ENCODE measurements around the gene SPSB2. TPM values are rescaled to one million over a fixed set of nuclear protein-coding genes. Genes with fewer than 3 reads are reported as not detected.
"Not testable (repeated sequence)": the region's sequence is repeated elsewhere in the genome, so short reads cannot be mapped to it uniquely, and the experiment has no call there.

SPSB2 gene
- total RNA-seq, 1 experiment from 2014 or later: 3.7 TPM

DNA sequence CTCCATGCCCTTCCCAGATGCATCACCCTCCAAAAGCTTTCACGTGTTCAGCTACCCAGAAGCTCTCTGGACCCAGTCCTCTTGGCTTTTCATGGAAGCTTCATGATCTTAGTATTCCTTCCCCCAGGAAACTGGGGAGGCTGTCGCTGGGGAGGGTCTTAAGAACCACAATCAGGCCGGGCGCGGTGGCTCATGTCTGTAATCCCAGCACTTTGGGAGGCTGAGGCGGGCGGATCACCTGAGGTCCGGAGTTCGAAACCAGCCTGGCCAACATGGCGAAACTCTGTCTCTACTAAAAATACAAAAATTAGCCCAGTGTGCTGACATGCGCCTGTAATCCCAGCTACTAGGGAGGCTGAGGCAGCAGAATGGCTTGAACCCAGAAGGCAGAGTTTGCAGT lies 35.0 kb upstream of the SPSB2 start:
- Histone ChIP-seq H3K4me1 (peaks cover 10% of the 10 kb centered on the region; the same call in 1 of the 2 replicates), H3K27me3 (peaks cover 16% of the 10 kb centered on the region; the same call in 1 of the 2 replicates)
- not testable (repeated sequence) for H3K9me3 ChIP-seq (replicated peaks); H3K36me3 ChIP-seq; DNase-seq; H3K4me3 ChIP-seq; H3K27ac ChIP-seq

DNA sequence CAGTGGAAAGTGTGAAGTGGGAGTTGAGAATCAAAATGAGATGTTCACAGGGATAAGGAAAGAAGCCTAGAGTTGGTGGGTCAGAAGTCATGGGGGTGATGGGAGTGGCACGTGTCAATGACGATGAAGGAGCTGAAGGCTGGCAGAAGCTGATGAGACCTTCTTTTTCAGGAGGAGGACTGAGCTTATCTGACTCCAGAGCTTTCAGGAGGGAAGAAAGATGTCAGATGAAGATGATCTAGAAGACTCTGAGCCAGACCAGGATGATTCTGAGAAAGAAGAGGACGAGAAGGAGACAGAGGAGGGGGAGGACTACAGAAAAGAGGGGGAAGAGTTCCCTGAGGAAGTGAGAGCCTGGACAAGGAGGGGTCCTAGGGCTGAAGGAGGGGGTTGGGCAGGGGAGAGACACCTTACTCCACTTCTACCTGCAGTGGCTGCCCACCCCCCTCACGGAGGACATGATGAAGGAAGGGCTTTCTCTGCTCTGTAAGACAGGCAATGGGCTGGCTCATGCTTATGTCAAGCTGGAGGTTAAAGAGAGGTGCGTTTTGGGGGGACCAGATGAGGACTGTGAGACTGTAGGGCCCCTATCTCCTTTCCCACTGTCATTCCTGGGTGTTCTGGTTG lies 32.4 kb upstream of the SPSB2 start:
- DNase-seq: no peak
- H3K4me1 ChIP-seq: peaks cover 10% of the 10 kb centered on the region; the same call in 1 of the 2 replicates
- no peaks in the 10 kb centered on the region for H3K36me3 ChIP-seq
- no peak overlapping the region for H3K4me3 ChIP-seq
- H3K27ac ChIP-seq: no peak overlapping the region
- 0 out of 2 replicates have a peak, but pooled peaks cover 4% of the 10 kb centered on the region for H3K27me3 ChIP-seq
- no peaks in the 10 kb centered on the region for H3K9me3 ChIP-seq (replicated peaks)

DNA sequence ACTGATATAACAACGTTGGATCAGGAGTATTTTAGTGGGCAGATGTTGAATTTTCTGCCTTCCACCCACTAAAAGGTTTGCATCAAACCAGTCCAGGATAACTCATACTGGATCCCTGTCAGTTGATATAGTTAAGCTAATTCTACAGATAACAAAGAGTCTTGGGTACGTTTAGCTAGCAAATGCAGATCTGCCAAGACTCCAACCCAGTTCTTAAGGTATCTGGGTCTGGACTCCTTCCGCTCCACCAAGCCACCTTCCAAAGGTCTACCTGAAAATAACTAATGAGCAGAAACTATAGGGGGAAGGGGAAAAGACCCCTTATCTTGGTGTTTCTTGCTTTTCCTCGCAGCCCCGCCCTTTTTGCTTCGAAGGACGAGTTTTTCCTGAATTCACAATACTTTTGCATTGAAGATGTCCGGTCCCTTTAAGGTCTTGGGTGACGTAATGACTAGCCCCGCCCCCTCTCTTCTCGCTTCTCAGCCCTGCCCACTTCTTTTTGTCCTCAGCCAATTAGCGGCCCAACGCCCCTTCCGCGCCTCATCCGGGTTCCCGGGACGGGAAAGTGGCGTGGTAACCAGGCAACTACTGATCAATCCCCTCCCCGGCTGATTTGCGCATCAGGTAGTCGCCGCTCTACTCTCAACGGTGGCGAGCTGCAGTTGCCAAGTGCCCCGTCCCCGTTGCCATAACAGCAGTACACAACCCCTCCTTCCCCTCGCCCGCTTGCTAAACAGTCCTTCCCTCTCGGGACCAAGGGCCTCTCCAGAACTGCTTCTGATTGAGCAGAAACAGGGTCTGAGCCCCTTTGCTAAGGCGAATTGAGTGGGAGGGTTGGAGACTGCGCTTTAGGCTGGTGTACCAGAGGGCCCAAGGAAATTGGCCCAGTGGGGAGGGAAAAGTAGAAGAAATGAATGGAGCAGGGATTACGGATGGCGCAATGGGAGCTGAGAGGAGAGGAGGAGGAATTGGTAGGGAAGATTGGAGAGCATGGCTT lies 31.5 kb upstream of the SPSB2 start, which contains the start of gene LRRC23:
LRRC23 (plus strand) TSS at position 543 of the 997 bp plus-strand sequence. CDS start 812 bp downstream, outside the sequence.
- no peaks in the 10 kb centered on the region for H3K36me3 ChIP-seq
- H3K9me3 ChIP-seq (replicated peaks): no peaks in the 10 kb centered on the region
- H3K27ac ChIP-seq: no peak within 1 kb of the TSS
- H3K27me3 ChIP-seq: 0 out of 2 replicates have a peak, but pooled peaks cover under 1% of the 10 kb centered on the region
- peak; percentile 94 to 97 for DNase-seq
- peaks cover 10% of the 10 kb centered on the region; the same call in 1 of the 2 replicates for H3K4me1 ChIP-seq
- H3K4me3 ChIP-seq: peak within 1 kb of the TSS; percentile 60

DNA sequence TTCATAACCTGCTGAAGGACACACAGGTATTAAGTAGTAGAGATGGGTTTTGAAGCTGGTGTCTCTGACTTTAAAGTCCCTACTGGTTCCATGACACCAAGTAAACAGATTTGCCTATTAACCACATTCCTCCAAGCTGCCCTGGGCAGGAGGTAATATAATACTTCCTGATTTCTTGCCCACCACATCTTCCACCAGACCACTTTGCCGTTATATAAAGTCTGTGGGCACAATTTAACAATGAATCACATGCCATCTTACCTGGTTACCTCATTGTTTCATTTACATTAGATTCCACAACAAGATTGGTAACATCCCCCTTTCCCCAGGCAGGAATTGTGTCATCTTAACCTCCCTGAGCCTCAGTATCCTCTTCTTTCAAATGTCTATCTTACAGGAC lies 30.6 kb upstream of the SPSB2 start:
- peak overlapping the region; percentile 60; the same call in 1 of the 2 replicates for H3K4me3 ChIP-seq
- H3K27ac ChIP-seq: no peak overlapping the region
- no peaks in the 10 kb centered on the region for H3K9me3 ChIP-seq (replicated peaks)
- no peaks in the 10 kb centered on the region for H3K36me3 ChIP-seq
- peaks cover 10% of the 10 kb centered on the region; the same call in 1 of the 2 replicates for H3K4me1 ChIP-seq
- no peaks in the 10 kb centered on the region for H3K27me3 ChIP-seq
- no peak for DNase-seq

DNA sequence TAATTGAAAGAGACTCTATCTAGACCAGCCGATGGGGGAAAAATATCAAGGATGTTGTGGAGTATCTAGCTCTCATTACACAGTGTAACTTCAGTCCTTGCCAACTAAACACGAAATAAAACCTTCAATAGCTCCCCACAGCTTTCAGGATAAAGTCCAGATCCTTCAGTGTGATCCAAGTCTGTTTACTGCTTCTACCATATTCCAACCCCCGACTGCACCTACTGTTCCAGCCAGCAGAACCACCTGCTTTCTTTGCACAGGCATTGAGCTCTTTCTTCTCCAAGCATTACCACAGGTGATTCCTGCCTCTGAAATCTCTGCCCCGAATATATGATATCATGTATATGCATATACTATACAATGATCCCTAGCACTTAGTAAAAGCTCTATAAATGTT lies 29.3 kb upstream of the SPSB2 start:
- Histone ChIP-seq H3K27ac (no peak overlapping the region), H3K4me3 (no peak overlapping the region), H3K4me1 (peaks cover 10% of the 10 kb centered on the region; the same call in 1 of the 2 replicates), H3K27me3 (no peaks in the 10 kb centered on the region), H3K9me3 (replicated peaks) (no peaks in the 10 kb centered on the region), H3K36me3 (no peaks in the 10 kb centered on the region)
- no peak for DNase-seq

DNA sequence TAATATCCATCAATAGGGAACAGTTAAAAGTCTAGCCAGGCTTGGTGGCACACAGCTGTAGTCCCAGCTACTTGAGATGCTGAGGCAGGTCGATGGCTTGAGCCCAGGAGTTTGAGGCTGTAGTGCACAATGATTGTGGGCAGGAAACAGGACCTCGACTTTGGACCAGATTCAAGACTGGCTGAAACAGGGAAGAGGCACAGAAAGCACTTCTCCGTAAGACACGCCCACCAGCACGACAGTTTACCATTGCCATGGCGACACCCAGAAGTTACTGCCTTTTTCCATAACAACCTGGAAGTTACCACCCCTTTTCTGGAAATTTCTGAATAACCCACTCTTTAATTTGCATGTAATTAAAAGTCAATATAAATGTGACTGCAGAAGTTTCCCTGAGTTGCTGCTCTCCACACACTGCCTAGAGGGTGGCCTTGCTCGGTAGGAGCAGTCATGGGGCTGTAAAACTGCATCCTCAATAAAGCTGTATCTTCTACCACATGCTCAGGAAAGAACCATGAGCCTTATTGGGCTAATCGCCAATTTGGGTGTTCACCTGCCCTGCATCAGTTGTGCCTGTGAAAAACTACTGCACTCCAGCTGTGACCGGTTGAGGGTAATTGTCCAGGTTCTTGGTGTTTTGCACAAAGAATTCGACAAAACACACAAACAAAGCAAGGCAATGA lies 26.9 kb upstream of the SPSB2 start:
- DNase-seq: peak; percentile 38 to 54
- Histone ChIP-seq H3K27ac (no peak overlapping the region), H3K27me3 (no peaks in the 10 kb centered on the region), H3K4me1 (peaks cover 10% of the 10 kb centered on the region; the same call in 1 of the 2 replicates), H3K36me3 (no peaks in the 10 kb centered on the region), H3K4me3 (no peak overlapping the region), H3K9me3 (replicated peaks) (no peaks in the 10 kb centered on the region)

DNA sequence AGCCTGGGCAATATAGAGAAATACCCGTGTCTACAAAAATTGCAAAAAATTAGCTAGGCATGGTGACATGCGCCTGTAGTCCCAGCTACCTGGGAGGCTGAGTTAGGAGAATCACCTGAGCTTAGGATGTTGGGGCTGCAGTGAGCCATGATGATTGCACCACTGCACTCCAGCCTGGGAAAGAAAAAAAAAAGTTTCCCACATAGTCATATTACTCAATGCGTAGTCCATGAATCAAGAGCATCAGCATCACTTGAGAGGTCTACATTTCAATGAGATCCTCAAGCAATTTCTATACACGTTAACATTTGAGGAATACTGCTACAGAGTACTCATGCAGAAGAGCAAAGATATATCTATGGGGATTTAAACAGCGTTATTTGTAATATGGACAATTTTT lies 26.3 kb upstream of the SPSB2 start:
- DNase-seq: no peak
- H3K36me3 ChIP-seq: no peaks in the 10 kb centered on the region

DNA sequence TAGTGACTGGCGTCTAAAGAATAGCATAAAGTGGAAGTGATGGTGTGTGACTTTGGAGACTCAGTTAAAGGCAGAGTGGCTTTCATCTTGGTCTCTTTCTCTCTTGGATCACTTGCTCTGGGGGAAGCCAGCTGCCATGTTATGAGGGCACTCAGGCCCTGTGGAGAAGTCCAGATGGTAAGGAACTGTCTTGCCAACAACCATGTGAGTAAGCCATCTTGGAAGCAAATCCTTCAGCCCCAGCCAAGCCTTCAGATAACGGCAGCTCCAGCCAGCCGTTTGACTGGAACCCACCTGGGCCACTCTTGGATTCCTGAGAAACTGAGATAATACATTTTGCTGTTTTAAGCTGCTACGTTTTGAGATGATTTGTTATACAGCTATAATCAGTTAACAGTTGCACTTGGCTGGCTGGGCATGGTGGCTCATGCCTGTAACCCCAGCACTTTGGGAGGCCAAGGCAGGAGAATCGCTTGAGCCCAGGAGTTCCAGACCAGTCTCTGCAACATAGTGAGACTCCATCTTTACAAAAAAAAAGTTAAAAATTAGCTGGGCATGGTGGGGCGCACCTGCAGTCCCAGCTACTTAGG lies 23.8 kb upstream of the SPSB2 start:
- Histone ChIP-seq H3K27me3 (no peaks in the 10 kb centered on the region), H3K4me3 (no peak overlapping the region)

More for the DNA sequence above, 26.3 kb upstream of the SPSB2 start:
- no peak overlapping the region for H3K4me3 ChIP-seq
- H3K27me3 ChIP-seq: no peaks in the 10 kb centered on the region
- H3K9me3 ChIP-seq (replicated peaks): no peaks in the 10 kb centered on the region
- H3K4me1 ChIP-seq: peaks cover 10% of the 10 kb centered on the region; the same call in 1 of the 2 replicates
- no peak overlapping the region for H3K27ac ChIP-seq

DNA sequence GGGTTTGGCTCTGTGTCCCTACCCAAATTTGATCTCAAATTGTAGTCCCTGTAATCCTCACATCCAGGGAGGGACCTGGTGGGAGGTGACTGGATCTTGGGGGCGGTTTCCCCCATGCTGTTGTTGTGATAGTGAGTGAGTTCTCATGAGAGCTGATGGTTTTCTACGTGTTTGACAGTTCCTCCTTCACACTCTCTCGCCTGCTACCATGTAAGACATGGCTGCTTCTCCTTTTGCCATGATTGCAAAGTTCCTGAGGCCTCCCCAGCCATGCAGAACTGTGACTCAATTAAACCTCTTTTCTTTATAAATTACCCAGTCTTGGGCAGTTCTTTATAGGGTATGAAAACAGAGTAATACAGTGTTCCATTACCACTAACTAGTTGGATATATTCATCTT lies 21.2 kb upstream of the SPSB2 start:
- no peaks in the 10 kb centered on the region for H3K36me3 ChIP-seq
- DNase-seq: no peak
- H3K27me3 ChIP-seq: no peaks in the 10 kb centered on the region
- no peak overlapping the region for H3K4me3 ChIP-seq
- no peak overlapping the region for H3K27ac ChIP-seq
- no peaks in the 10 kb centered on the region for H3K9me3 ChIP-seq (replicated peaks)
- peaks cover 7% of the 10 kb centered on the region for H3K4me1 ChIP-seq

More for the DNA sequence above, 23.8 kb upstream of the SPSB2 start:
- H3K9me3 ChIP-seq (replicated peaks): no peaks in the 10 kb centered on the region
- H3K27ac ChIP-seq: no peak overlapping the region
- DNase-seq: no peak
- H3K4me1 ChIP-seq: no peaks in the 10 kb centered on the region
- no peaks in the 10 kb centered on the region for H3K36me3 ChIP-seq

DNA sequence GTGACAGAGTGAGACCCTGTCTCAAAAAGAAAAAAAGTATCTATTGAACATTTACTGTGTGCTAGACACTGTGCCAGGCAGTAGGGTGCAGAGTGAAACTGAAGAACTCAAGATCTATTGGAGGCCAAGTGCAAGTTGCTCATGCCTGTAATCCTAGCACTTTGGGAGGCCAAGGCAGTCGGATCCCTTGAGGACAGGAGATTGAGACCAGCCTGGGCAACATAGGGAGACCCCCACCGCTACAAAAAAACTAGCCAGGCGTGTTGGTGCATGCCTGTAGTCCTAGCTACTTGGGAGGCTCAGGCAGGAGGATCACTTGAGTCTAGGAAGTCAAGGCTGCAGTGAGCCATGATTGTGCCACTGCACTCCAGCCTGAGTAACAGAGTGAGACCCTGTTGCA lies 19.6 kb upstream of the SPSB2 start:
- H3K27me3 ChIP-seq; H3K27ac ChIP-seq; H3K9me3 ChIP-seq (replicated peaks); H3K4me1 ChIP-seq; H3K36me3 ChIP-seq; H3K4me3 ChIP-seq; DNase-seq: not testable (repeated sequence)

DNA sequence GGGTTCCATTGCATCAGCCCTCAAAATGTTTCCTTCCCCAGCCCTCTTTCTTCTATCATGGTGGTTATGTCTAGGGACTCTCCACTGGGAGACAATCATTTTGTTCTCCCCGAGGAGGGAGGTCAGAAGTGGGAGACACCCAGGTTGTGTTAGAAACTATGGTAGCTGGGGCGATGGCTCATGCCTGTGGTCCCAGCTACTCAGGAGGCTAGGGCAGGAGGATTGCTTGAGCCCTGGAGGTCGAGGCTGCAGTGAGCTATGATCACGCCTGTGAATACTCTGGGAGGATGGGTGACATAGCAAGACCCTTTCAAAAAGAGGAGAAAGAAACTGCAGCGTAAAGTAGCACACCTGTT lies 18.5 kb upstream of the SPSB2 start:
- DNase-seq: no peak
- H3K36me3 ChIP-seq: no peaks in the 10 kb centered on the region
- peak overlapping the region; percentile 59 for H3K4me3 ChIP-seq
- peak overlapping the region; percentile 63 for H3K27ac ChIP-seq
- H3K27me3 ChIP-seq: no peaks in the 10 kb centered on the region
- peaks cover 7% of the 10 kb centered on the region for H3K4me1 ChIP-seq
- no peaks in the 10 kb centered on the region for H3K9me3 ChIP-seq (replicated peaks)

DNA sequence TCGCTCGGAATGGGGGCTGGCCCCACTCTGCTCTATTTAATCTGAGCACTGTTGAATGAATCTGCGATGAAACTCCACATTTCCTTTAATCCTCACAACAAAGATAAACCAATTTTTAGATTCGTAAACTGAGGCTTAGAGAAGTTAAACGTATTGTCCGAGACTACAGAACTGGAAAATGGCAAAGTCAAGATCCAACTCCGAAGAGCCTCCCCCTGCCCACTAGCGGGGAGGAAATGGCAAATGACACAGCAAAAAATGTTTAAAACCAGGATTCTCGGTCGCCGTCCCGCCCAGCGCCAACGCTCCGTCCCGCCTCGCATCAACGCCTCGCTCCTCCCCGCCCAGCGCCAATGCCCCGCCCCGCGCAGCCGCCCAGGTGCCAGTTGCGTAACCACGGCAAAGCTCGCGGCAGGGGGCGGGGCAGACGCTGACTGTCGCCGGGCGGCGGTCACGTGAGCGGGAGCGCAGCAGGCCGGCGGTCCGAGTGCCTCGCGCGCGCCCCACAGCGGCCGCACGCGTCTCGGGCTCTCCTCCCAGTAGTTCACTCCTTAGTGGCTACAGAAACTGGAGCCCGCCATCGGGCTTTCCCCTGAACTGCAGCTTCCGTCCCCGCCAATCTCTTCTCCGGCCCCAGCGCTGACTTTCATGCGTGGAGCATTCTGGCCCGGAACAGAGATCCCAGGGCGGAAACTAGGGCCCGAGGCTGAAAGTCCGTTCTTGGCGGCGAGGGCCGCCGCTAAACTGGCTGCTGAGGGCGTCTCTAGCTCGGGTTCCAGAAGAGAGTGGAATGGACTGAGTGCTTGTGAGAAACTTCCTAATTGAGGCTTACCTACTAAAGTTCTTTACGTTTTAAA lies 17.9 kb upstream of the SPSB2 start:
- Histone ChIP-seq H3K4me1 (peaks cover 7% of the 10 kb centered on the region), H3K36me3 (no peaks in the 10 kb centered on the region), H3K9me3 (replicated peaks) (no peaks in the 10 kb centered on the region), H3K27me3 (no peaks in the 10 kb centered on the region), H3K4me3 (peak overlapping the region; percentile 59), H3K27ac (peak overlapping the region; percentile 93)
- peak; percentile 97 to 99 for DNase-seq

DNA sequence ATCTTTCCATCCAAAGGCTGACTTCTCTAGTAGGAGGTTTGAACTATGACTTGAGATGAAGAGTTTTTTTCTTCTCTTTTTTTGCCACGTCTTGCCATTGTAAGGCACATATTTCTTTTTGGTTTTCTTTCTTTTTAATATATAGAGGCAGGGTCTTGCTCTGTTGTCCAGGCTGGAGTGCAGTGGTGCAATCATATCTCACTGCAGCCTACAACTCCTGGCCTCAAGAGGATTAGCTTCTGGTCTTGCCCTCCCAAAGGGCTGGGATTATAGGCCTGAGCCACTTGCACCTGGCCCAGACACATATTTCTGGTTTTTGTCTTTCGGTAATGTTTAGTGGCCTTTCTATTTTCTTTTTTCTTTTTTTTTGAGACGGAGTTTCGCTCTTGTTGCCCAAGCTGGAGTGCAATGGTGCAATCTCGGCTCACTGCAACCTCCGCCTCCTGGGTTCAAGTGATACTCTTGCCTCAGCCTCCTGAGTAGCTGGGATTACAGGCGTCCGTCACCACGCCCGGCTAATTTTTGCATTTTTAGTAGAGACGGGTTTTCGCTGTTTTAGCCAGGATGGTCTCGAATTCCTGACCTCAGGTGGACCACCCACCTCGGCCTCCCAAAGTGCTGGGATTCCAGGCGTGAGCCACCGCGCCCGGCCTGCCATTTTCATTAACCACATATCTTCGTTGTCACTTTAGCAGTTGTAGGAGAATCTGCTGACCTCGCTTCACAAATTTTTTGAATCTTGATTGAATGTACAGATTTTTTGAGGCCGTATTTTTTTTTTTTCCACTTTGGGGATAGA lies 16.9 kb upstream of the SPSB2 start:
- not testable (repeated sequence) for H3K4me3 ChIP-seq; DNase-seq; H3K27me3 ChIP-seq; H3K9me3 ChIP-seq (replicated peaks); H3K4me1 ChIP-seq; H3K36me3 ChIP-seq
- peak overlapping the region; percentile 93 for H3K27ac ChIP-seq

Data from SJCRH30 (cell line).